NOMO-1 (cell line): ENCODE data around the gene ARPC2.
"Not testable (repeated sequence)": the region's sequence is repeated elsewhere in the genome, so short reads cannot be mapped to it uniquely, and the experiment has no call there.

Experiments used
- DNase-seq, 2 experiments: peaks; one replicate each; lab custom pipeline; 2025; ENCODE audit not compliant: unreplicated experiment in 2 of 2; lab: John Stamatoyannopoulos, UW

The ARPC2 gene

DNA sequence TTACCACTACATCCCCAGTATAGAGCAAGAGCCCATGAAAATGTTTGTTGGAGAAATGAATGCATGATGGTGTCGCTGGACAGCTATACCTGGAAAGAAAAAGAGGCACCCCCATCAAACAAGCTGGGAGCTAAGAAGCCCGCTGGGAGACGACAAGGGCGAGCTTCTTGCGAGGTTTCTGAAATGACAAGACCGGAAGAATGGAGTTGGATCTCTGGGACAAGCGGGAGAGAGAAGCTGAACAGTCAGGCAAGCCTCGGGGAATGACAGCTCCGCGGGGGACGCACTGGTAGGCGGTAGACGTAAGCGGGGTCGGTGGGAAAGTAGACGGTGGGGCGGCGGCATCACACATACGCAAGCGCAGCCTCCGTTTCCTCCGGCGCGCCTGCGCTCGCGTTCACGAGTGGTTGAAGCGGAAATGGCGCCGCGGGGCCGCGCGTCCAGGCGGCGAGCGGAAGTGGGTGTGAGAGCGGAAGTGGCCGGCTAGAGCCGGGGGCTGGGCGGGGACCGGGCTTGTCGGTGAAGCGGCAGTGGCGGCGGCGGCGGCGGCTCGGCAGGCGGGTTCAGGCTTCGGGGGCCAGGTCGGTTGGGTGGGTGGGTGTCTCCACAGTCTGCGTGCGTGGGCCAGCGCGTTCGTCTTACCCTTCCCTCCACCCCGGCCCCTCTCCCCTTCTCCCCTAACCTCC, at the start of gene ARPC2:
Gene ARPC2 (plus strand): TSS at position 516 of the 686 bp plus-strand sequence. CDS start 282 bp downstream, outside the sequence.
- peak; percentile 87 to 95 for DNase-seq

DNA sequence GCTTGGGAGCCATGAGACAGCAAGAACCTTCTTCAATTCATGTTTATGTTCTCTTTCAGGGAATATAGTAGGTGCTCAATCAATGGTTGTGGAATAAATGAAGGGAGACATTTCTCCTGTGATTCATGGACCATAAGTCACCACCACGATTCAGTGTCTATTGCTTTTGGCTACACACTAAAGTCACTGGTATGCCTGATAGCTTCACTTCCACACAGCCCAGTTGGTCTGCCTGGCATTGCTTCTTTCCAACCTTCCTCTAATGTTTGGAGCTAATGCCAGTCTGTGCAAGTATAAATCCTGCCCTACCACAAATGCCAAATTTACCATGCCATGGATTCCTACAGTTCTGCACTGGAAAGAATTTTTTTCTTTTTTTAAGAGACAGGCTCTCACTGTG, 49.0 kb upstream of the ARPC2 start:
- DNase-seq = no peak

DNA sequence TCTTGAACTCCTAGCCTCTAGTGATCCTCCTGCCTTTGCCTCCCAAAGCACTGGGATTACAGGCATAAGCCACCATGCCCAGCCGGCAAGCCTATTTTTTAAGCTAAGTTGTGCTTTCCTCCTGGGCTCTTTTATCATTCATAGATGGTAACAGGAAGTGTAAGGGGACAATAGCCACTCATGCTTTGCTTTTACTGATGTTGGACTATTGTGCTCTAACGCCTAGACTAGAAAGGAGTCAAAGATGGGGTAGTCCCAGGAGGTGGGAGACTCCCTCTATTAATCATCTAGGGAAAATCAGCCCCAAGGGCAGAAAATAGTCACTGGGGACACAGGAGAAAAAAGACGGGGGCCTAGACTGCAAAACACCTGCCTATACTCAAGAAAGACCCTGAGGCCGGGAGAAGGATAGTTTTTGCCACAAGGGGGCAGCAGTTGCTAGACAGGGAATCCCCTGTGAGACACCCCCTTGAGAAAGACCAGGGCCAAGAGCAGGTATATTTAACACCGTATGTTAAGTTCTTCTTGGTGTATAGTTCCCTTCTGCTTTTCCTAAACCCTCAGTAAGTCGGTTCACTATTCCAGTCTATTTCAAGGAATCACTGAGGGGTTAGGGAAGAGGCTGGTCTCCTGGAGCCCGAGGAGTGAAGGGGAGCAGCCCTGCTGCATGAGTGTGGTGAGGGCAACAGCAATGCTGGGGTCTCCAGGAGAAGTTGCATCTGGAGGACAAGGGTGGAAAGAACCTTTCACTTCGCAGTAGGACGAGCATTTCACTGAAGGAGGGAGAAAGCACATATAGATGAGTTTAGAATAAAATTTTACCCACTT, 48.1 kb upstream of the ARPC2 start:
- DNase-seq = peak; percentile 21 to 63

DNA sequence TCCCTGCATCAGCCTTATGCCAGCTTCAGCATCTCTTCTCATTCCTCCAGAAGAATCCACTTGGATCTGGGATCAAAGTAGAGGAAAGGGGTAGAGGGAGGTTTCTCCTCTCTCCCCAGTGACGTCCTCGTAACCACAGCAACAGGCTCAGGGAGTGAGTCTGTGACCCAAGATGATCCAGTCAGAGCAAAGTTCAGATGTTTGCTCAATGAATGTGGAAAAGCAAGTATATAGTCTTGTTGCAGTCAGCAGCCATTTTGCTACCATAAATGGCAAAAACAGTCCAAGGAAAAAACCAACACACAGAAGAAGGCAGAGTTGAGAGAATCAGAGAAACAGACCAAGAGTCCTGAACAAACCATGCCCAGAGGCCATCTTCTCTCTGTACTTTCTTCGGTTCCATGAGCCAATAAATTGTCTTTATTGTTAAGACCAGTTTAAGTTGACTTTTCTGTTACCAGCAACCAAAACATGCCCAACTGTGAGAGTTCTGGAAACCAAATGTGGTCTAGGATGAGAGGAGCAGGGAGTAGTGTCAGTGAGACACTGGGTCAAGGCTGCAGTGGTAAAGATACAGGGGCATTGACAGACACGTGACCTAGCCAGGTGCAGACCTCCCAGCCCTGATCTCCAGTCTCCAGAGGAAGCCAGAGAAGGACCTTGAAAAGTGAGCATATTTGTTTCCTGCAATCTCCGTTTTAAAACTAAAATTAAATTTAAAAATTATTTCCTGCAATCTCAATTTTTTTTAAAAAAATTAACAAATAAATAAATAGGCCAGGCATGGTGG, 47.0 kb upstream of the ARPC2 start:
- DNase-seq = no peak

DNA sequence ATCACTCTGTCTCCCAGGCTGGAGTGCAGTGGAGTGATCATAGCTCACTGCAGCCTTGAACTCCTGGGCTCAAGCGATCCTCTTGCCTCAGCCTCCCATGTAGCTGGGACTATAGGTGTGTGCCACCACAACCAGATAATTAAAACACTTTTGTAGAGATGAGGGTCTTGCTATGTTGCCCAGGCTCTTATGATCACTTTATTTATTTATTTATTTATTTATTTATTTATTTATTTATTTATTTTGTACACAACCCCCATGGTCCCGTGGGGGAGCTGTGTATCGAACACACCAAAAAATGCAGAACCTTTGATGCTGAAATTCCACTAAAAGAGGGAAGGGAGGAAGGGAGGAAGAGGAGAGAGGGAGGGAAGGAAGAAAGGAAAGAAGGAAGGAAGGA, 45.2 kb upstream of the ARPC2 start:
- not testable (repeated sequence) for DNase-seq

DNA sequence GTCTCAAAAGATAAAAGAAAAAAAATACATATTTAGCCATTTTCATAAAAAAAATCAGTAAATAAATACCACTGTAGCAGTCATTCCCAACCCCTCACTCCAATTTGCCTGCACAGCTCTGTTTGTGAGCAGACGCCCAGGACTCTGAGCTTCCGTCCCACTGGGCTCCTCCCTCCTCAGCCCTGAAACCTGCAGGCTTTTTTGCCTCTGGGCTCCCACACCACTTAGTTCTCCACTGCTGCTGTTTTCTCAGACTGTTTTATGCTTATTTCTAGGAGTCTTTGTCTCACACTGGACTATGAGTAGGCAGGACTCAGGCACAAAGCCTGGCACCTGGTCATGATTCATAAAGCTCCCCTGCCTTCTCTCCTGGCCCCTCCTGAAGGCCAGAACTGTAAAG, 44.1 kb upstream of the ARPC2 start:
- no peak for DNase-seq

DNA sequence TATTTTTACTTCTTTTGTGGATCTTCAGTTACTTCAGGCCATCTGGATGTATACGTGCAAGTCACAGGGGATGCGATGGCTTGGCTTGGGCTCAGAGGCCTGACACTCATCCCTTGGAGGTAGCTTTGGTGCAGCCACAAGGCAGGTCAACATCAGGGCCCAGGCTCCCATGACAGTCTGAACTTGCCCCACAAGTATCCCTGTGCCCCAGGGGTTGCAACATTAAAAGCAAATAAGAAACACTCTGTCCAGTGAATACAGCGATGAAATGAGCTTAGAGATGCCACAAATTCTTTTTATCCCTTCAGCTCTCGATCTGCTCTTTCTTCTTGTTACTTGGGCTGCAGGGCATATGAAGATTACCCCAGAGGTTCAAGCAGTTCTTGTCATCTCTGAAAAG, 37.2 kb upstream of the ARPC2 start:
- DNase-seq = no peak

DNA sequence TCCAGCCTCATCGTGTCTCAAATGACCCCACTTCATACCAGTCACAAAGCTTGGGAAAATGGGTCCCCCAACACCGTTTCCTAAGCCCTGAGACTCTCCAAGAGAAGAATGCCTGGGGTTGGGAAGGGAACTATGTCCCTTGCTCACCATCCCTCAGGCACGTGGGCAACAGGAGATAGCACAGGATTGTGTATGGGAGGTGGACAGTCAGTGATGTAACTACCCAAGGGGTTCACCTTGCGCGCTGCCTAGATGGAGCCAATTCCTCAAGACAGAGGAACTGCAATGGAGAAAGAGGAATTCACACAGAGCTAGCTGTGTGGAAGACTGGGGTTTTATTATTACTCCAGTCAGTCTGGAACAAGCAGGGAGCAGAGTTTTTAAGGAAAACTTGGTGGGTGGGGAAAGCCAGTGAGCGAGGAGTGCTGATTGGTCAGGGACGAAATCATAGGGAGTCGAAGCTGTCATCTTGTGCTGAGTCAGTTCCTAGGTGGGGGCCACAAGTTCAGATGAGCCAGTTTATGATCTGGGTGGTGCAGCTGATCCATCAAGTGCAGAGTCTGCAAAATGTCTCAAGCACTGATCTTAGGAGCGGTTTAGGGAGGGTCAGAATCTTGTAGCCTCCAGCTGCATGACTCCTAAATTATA, 36.4 kb upstream of the ARPC2 start:
- no peak for DNase-seq

DNA sequence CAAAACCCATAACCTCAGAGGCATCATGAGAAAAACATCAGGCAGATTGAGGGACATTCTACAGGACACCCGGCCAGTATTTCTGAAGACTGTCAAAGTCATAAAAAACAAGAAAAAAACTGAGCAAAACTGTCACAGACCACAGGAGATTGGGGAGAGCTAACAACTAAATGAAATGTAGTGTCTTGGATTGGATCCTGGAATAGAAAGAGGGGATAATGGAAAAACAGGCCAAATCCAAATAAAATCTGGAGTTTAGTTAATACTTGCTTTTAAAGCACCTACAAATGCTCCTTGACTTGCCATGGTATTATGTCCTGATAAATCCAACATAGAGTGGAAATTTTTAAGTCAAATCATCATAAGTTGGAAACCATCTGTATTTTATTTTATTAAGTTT, 32.7 kb upstream of the ARPC2 start:
- no peak for DNase-seq

DNA sequence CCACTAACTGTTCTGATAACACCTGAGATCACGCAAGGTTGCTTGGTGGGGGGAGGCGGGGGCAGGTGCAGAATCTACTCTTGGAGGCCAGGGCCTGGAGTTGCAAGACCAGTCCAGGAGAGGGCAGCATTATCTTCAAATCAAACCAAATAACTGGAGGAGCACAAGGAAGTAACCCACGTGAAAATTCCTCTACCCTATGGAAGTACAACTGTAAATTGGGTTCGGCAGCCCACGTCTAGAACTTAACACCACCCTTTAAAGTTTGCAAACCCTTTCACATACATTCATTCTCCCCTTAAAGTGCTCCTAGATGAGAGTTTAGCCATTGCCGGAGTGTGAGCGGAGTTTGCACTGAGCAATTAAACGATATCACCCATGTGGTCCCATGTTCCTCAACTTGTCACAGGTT, 30.6 kb upstream of the ARPC2 start:
- DNase-seq = peak; percentile 16 to 79

DNA sequence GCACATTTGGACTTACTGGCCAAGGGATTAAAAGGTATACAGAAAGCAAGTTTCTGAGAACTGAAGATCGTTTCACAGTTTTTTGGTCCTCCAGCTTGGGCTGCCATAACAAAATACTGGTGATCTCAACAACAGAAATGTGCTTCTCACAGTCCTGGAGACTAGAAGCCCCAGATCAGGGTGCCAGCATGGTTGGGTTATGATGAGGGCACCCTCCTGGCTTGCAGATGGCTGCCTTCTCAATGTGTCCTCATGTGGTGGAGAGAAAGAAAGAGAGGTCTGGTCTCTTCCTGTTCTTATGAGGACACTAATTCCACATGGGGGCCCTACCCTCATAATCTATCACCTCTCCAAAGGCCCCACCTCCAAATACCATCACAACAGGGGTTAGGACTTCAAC, 30.1 kb upstream of the ARPC2 start:
- DNase-seq = no peak

DNA sequence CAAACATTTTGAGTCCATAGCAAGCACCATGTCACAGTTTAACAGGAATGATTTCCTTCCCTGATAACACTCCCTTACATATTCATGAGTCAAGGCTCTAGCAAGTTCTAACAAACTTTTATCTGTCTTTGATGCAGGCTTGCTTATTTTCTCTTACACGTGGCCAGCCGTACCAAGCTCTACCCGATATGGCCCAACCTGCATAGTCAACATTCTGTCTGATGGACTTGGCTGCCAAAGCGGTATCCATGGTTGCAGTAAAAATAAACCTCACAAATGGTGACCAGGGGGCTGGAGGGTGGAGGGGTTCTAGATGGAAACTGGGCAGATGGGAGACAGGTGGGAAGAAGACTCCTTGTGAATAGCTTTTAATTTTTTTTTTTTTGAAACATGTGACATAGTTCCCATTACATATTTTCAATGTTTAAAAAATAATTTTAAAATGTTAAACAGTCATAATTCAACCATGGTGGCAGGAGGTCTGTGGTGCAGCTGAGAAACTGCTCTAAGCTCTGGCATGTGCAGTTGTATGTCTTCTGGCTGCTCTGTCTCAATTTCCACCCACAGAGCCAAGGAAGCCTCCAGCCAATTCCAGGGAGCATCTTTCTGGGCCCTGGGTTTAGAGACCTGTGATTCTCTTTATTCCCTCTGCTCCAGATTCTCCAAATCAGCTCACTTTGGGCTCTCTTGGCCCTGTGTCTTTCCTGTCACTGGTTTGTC, 29.5 kb upstream of the ARPC2 start:
- no peak for DNase-seq

DNA sequence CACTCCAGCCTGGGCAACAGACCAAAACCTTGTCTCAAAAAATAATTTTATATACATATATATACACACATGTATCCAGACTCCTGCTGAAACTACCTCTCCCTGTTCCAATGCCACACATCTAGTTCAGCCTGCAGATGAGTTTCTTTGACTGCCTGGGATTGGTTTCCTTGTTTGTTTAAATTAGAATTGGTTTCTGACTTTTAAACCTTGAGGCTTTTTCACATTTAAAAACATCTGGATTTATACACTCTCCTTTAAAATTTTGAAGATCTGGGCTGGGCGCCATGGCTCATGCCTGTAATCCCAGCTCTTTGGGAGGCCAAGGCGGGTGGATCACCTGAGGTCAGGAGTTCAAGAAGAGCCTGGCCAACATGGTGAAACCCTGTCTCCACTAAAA, 28.5 kb upstream of the ARPC2 start:
- no peak for DNase-seq

DNA sequence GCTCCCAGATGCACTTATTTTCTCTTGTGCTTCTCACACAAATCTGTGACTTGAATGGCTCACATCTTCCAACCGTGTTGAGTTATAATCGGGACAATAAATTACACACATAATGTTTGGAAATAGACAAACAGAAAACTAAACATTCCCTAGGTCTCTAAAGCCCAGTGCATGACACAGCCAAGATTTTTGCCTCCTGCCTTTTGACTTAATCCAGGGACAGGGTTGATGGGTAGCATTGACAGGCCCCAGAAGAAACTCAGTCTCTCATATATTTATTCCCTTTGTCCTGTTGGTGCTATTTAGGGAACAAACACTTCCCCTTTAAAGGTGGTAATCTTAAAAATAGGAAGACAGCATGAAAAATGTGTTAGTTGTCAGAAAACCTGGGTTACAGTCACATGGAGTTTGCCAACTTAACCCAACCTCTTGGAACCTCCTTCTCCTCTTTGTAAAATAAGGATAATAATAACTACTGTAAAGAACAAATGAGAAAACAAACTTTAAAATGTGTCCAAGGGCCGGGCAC, 24.0 kb upstream of the ARPC2 start:
- DNase-seq = peak; percentile 32 to 36

DNA sequence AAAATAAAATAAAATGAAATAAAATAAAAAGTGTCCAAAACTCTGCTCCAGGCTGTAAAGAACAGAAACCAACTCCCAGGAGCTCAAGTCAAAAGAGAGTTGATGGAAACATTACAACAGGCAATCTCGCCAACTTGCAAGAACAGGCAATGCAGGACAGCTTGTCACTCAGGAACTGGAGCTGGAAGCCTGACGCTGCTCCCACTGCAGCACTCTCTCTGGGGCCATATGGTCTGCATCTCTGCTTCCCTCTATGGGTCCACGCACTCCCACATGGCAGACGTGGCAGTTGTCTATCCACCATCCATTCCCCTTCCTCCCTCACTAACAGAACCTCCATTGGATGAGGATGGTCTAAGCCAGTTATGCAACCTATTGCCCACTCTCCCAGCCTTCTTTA, 23.3 kb upstream of the ARPC2 start:
- DNase-seq = no peak

DNA sequence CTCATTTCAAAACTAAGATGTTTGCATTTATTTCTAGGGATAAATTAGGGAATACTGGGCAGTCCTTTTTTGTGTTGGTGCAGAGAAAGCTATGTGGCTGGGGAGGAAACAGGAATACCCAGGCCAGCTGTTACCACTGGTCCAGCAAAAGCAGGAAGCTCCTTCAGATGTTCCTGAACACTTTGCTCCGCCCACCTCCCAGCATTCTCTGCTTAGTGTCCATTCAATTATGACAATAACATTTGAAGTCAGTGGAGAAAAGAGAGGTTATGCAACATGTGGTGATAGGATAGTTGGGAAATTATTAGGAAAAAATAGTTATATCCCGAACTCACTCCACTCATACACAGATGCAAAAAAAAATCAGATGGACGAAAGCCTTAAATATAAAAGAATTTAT, 22.1 kb upstream of the ARPC2 start:
- DNase-seq = no peak

DNA sequence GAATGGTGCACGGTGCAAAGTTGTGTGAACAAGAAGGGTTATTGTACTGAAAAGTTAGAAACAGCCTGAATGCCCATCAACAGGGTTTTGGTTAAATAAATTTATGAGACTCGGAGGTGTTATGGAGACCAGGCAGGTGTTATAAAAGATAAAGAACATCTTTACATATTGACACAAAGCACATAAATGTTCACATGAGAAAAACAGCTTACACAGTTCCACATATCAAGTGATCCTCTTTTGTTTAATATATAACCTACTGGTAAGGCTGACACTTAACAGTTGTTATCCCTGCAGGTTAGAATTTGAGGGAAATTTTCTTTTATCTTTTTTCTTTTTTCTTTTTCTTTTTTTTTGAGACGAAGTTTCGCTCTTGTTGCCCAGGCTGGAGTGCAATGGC, 20.0 kb upstream of the ARPC2 start:
- no peak for DNase-seq

DNA sequence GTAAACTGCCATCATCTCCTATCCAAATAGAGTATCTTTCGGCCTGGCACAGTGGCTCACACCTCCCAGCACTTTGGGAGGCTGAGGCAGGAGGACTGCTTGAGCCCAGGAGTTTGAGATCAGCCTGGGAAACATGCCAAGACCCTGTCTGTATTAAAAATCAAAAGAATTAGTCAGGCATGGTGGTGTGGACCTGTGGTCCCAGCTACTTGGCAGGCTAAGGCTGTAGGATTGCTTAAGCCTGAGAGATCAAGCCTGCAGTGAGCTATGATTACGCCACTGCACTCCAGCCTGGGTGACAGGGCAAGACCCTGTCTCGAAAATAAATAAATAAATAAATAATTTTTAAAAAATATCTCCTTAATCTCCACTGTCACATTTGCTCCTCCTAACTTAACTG, 14.7 kb upstream of the ARPC2 start:
- no peak for DNase-seq

DNA sequence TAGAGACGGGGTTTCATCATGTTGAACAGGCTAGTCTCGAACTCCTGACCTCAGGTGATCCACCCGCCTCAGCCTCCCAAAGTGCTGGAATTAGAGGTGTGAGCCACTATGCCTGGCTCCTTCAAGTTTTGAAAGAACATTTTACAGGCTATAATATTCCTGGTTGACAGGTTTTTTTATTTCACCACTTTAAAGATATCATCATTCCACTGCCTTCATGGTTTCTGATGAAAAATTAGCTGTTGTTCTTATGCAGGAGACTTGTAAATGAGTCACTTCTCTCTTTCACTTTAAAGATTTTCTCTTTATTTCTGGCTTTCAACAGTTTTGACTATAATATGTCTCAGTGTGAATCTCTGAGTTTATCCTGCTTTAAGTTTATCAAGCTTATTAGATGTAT, 7.9 kb upstream of the ARPC2 start:
- no peak for DNase-seq

DNA sequence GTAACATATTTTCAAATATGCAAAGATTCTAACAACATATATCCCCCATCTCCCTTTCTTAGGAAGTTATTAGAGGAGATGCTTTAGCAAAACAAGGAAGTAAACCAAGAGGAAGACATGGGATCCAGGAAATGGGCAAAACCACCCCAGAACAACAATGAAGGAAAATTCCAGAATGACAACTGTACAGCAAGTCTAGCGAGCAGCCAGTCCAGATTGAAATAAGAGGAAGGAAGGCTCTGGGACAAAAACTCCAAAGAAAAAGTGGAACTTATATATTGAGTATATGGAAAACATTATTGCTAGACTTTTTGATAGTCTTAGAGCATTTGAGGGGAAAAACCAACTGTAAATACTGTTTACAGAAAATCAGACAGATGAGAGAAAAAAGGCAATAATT, 2.9 kb upstream of the ARPC2 start:
- no peak for DNase-seq
